Pancreas (tissue), 10 donors: ENCODE results near the gene PNMT. TPM values are rescaled to one million over a fixed set of nuclear protein-coding genes. Genes with fewer than 3 reads are reported as not detected.

Experiments
- ATAC-seq, 4 donors: fragments of 200-7000 bp; cut with Tn5 transposase; one replicate each; pipeline versions ENCODE4 v1.8.0 to v1.9.1; 2020; ENCODE audit warnings: mild to moderate bottlenecking in 4 of 4, moderate library complexity in 4 of 4
- DNase-seq, 6 donors: peaks; one replicate each; pipeline ENCODE4 v3.0.0-alpha.2; 2020
- FAIRE-seq: peaks from 2 replicates; lab custom pipeline; 2012; peaks lifted over from hg19 to GRCh38; lab: Jason Lieb, UNC
- H3K27ac ChIP-seq, 4 donors: fragments of 200-600 bp; sonication (generic); 1 replicate in 3 of 4; 2 replicates in 1 of 4; pipeline versions ENCODE4 v1.5.0 to v1.8.0; 2020
- H3K27me3 ChIP-seq, 4 donors: fragments of 200-600 bp; one replicate each; pipeline ENCODE4 v1.8.0; 2021
- H3K36me3 ChIP-seq, 3 donors: fragments of 200-600 bp; sonication (generic) in 1 of 3; one replicate each; pipeline versions ENCODE4 v1.5.0 to v1.8.0; 2020 to 2021
- H3K4me1 ChIP-seq, 3 donors: fragments of 200-600 bp; one replicate each; pipeline ENCODE4 v1.8.0; 2021
- H3K4me3 ChIP-seq, 4 donors: fragments of 200-600 bp; sonication (generic) in 2 of 4; one replicate each; pipeline versions ENCODE4 v1.5.0 to v1.8.0; 2020 to 2021
- H3K9me3 ChIP-seq, 4 donors: fragments of 200-600 bp; one replicate each; pipeline ENCODE4 v1.8.0; 2021
- WGBS, 2 donors: extraction: QIAGEN DNeasy Blood & Tissue Kit; methylation state at CpG; one replicate each; pipeline ENCODE4 v1.1.7; 2013; 5-methylcytosine and 5-hydroxymethylcytosine counted together
- intact Hi-C, 3 donors: fragments of 100-400 bp; cut with DNase I; formaldehyde crosslinking; loops; one replicate each; pipeline versions ENCODE4 v1.11.1 to v1.14.2; 2022
- polyA plus RNA-seq, 2 donors: library from polyadenylated mRNA; stranded (reverse); fragments of 200-250 nt; gene quantifications; one replicate each; pipeline ENCODE4 v1.2.3, GENCODE V29; 2013
- total RNA-seq, 6 donors: library from RNA; stranded (reverse); fragmentation: NEBNext Ultra II Directional in 4 of 6; extraction: Animal tissue kit (Norgen Biotek cat#: 25700) in 4 of 6; gene quantifications; one replicate each; pipeline versions ENCODE4 v1.2.1 to v1.2.4, GENCODE V29; 2021 to 2023
- TF ChIP-seq, protein P1 (sequence below), 4 donors: fragments of 200-600 bp; sonication (generic) in 3 of 4; IDR thresholded peaks; one replicate each; pipeline versions ENCODE4 v1.5.0 to v1.8.0; 2021; ENCODE audit warnings: antibody characterized with exemption in 4 of 4
- donor health status: healthy with polysubstance abuse.
- donor health status: DM: no; HTN: no; CAD: no; lungs with moderate emphysema.
- donor health status: DM: no; HTN: no; CAD: no.
- donor health status: control.
- donor health status: control.
- donor health status: Bipolar disorder and iron deficiency.
- donor health status: DM: yes; HTN: yes; CAD: no.
- donor health status: DM: no; HTN: no; CAD: no.
- donor health status: DM: no; HTN: no; CAD: no.
- donor health status: DM: yes; HTN: yes; CAD: no.

PNMT gene
- total and polyA plus RNA-seq, 8 donors: 0.16 to 11.7 (median 0.64) TPM; not detected in 3

DNA sequence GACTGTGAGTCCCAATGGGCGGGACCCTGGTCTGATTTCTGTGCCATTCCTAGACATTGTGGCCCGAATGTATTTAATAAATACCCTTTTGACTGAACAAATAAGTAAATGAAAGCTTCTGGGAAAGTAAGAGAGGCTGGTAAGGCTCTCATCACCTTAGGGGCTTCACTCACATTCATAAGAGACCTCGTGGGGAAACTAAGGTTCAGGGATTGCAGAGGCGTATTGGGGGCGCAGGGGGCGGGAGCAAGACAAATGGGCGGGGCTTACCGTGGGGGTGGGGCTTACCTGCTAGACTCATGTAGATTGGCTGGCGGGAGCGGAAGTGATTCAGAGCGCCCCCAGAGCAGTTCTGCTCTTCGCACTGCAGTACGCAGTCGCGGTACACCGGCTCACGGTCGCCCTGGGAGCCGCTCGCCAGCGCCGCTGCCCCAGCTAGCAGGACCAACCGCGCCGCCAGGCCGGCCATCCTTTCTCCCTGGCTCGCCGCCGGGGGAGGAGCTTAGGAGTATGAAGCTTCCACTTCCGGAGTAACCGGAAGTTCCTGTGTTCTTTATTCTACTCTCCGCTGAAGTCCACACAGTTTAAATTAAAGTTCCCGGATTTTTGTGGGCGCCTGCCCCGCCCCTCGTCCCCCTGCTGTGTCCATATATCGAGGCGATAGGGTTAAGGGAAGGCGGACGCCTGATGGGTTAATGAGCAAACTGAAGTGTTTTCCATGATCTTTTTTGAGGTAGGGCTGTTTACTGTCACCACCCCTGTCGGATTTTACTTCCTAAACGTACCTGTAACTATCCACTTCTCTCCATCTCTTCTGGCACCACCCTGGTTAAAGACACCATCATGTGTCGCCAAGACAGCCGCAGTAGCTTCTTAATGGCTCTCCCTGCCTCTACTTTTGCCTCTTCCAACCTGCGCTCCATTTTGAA lies 19.6 kb downstream of the PNMT start, which contains the start of gene PGAP3:
Gene PGAP3, minus strand, starts transcription at position 512 of the 929 bp plus-strand sequence. Its CDS starts 43 bp downstream, at position 469.
- Histone ChIP-seq H3K36me3 (peaks cover 0 to 4% (median 0%) of the 10 kb centered on the region in 3 donors), H3K4me1 (peaks cover 0 to 7% (median 5%) of the 10 kb centered on the region in 3 donors), H3K27ac (peak within 1 kb of the TSS; percentile 59 to 94 (median 80)), H3K27me3 (no peaks in the 10 kb centered on the region), H3K9me3 (no peaks in the 10 kb centered on the region), H3K4me3 (peak within 1 kb of the TSS; percentile 42 to 73 (median 57))
- peak; percentile 71 to 91 (median 87) for DNase-seq
- intact Hi-C loops: no loop called here
- no peak for FAIRE-seq
- TF ChIP-seq, protein P1, sequence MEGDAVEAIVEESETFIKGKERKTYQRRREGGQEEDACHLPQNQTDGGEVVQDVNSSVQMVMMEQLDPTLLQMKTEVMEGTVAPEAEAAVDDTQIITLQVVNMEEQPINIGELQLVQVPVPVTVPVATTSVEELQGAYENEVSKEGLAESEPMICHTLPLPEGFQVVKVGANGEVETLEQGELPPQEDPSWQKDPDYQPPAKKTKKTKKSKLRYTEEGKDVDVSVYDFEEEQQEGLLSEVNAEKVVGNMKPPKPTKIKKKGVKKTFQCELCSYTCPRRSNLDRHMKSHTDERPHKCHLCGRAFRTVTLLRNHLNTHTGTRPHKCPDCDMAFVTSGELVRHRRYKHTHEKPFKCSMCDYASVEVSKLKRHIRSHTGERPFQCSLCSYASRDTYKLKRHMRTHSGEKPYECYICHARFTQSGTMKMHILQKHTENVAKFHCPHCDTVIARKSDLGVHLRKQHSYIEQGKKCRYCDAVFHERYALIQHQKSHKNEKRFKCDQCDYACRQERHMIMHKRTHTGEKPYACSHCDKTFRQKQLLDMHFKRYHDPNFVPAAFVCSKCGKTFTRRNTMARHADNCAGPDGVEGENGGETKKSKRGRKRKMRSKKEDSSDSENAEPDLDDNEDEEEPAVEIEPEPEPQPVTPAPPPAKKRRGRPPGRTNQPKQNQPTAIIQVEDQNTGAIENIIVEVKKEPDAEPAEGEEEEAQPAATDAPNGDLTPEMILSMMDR (IDR thresholded peaks at IDR 0.05): no peak
- 1 to 2% methylated on average over 42 to 45 of the region's 45 CpGs for WGBS, 2 donors
- peak; percentile 93 to 96 (median 96) for ATAC-seq

DNA sequence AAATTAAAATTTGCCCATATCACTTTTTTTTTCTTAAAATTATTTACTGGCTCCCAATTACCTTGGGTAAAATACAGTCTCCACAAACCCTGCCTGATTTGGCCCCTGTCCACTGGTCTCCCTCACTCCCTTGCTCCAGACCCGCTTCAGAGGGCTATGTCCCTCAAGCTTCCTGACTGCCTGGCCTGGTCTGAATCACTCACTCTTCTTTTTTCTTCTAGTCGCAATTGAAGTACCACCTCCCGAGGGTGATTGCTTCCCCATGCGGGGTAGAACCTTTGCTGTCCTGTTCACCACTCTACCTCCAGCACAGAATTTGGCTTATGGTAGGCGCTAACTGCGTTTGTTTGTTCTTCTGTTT lies 20.2 kb downstream of the PNMT start:
- peak in 2 of 4 donors; percentile 9 to 10 for ATAC-seq
- peak in 1 of 6 donors; percentile 13 for DNase-seq
- Histone ChIP-seq H3K27ac (peak overlapping the region; percentile 59 to 94 (median 80)), H3K9me3 (no peaks in the 10 kb centered on the region), H3K4me3 (peak overlapping the region; percentile 42 to 73 (median 57)), H3K4me1 (peaks cover 0 to 7% (median 5%) of the 10 kb centered on the region in 3 donors), H3K36me3 (peaks cover 0 to 4% (median 0%) of the 10 kb centered on the region in 3 donors), H3K27me3 (no peaks in the 10 kb centered on the region)
- intact Hi-C loops: no loop called here
- TF ChIP-seq, protein P1 (IDR thresholded peaks at IDR 0.05): no peak
- WGBS, 2 donors: 12 to 14% methylated on average over 6 of the region's 6 CpGs
- FAIRE-seq: no peak

DNA sequence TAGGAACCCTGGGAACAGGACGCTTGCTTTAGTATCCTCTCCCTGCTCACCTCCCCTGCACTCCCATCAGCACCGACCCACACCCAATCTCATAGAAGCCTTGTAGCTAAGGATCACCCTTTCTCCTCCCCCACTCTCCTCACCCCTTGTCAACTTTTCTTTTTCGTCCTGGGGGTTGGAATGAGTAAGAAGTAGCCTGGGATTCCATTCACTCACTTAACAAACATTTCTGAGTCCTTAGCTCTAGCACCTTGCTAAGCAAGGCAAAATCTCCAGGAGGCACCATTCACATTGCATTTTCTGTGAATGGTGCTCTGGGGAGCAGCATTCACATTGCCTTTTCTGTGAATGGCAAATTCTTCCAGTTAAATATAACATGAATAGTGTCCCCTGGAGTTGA lies 20.7 kb downstream of the PNMT start:
- ATAC-seq: no peak

DNA sequence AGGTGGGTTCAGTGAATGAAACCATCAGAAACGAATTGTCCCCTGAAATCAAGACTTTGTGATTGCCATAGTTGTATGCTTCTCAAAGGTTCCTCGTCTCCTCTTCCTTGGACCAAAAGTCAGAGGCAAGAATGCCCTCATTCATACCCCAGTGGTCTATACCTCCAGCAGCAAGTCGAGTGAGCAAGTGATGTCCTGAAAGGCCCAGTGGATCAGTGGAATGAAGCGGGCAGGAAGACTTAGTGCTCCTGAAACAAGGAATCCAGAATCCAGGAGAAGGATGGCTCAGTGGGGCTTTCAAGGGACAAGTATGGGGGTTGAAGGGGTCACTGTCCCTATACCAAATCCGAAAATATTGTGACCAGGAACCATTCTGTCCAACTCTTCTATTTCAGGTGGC lies 26.3 kb downstream of the PNMT start:
- 75 to 76% methylated on average over 5 of the region's 5 CpGs for WGBS, 2 donors
- Histone ChIP-seq H3K4me3 (no peak overlapping the region), H3K4me1 (peaks cover 0 to 4% (median 0%) of the 10 kb centered on the region in 3 donors), H3K27me3 (no peaks in the 10 kb centered on the region), H3K9me3 (no peaks in the 10 kb centered on the region), H3K27ac (no peak overlapping the region), H3K36me3 (no peaks in the 10 kb centered on the region)
- FAIRE-seq (no peak), DNase-seq (no peak), ATAC-seq (no peak)
- intact Hi-C loops: no loop called here
- TF ChIP-seq, protein P1 (IDR thresholded peaks at IDR 0.05): no peak

More for the DNA sequence above, 20.7 kb downstream of the PNMT start:
- no peak for FAIRE-seq
- H3K4me1 ChIP-seq: peaks cover 0 to 7% (median 5%) of the 10 kb centered on the region in 3 donors
- intact Hi-C loops: no loop called here
- 52 to 54% methylated on average over 3 of the region's 3 CpGs for WGBS, 2 donors
- H3K27me3 ChIP-seq: no peaks in the 10 kb centered on the region
- TF ChIP-seq, protein P1 (IDR thresholded peaks at IDR 0.05): no peak
- peak overlapping the region in 1 of 4 donors; percentile 73 for H3K4me3 ChIP-seq
- DNase-seq: no peak
- H3K27ac ChIP-seq: peak overlapping the region in 1 of 4 donors; percentile 94
- H3K36me3 ChIP-seq: peaks cover 0 to 4% (median 0%) of the 10 kb centered on the region in 3 donors
- no peaks in the 10 kb centered on the region for H3K9me3 ChIP-seq
